ENCODE data around the gene B3GAT2. TPM values are rescaled to one million over a fixed set of nuclear protein-coding genes. Genes with fewer than 3 reads are reported as not detected.

Gene B3GAT2
- total and polyA plus RNA-seq, 2 of the 13 experiments (the other 11 are each of a cell fraction or from before 2014, with no cell fraction given): 0.01 to 0.02 TPM

DNA sequence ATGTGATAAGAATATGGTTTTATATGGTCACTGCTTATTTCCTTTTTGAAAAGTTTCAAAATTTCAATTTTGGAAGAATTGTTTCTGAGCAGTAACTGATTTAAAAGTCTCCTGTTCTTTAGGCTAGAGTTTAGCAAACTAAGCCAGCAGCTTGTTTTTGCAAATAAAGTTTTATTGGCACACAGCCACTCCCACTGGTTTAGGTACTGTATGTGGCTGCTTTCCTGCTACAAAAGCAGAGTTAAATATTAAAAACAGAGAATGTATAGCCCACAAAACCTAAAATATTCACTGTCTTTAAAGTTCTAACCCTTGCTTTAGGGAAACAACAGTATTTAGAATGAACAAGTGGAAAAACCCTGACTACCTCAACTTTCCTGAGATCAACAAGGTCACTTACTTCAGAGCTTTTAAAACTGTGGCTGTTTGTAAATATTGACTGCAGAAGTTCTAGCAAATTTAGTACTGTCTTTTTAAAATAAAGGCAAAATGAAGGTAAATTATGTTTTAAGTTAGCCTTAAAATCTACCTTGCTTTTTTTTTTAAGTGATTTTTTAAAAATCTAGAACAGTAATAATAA lies 104.1 kb downstream of the B3GAT2 start (continued):
- TF ChIP-seq, protein P1, sequence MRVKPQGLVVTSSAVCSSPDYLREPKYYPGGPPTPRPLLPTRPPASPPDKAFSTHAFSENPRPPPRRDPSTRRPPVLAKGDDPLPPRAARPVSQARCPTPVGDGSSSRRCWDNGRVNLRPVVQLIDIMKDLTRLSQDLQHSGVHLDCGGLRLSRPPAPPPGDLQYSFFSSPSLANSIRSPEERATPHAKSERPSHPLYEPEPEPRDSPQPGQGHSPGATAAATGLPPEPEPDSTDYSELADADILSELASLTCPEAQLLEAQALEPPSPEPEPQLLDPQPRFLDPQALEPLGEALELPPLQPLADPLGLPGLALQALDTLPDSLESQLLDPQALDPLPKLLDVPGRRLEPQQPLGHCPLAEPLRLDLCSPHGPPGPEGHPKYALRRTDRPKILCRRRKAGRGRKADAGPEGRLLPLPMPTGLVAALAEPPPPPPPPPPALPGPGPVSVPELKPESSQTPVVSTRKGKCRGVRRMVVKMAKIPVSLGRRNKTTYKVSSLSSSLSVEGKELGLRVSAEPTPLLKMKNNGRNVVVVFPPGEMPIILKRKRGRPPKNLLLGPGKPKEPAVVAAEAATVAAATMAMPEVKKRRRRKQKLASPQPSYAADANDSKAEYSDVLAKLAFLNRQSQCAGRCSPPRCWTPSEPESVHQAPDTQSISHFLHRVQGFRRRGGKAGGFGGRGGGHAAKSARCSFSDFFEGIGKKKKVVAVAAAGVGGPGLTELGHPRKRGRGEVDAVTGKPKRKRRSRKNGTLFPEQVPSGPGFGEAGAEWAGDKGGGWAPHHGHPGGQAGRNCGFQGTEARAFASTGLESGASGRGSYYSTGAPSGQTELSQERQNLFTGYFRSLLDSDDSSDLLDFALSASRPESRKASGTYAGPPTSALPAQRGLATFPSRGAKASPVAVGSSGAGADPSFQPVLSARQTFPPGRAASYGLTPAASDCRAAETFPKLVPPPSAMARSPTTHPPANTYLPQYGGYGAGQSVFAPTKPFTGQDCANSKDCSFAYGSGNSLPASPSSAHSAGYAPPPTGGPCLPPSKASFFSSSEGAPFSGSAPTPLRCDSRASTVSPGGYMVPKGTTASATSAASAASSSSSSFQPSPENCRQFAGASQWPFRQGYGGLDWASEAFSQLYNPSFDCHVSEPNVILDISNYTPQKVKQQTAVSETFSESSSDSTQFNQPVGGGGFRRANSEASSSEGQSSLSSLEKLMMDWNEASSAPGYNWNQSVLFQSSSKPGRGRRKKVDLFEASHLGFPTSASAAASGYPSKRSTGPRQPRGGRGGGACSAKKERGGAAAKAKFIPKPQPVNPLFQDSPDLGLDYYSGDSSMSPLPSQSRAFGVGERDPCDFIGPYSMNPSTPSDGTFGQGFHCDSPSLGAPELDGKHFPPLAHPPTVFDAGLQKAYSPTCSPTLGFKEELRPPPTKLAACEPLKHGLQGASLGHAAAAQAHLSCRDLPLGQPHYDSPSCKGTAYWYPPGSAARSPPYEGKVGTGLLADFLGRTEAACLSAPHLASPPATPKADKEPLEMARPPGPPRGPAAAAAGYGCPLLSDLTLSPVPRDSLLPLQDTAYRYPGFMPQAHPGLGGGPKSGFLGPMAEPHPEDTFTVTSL (CRISPR knock-in tag; IDR thresholded peaks at IDR 0.05; ENCODE audit: borderline replicate concordance): peak; percentile 38; the same call in 1 of the 2 replicates
- TF ChIP-seq HNRNPL (IDR thresholded peaks at IDR 0.05; ENCODE audit: low read depth, low read length) (no peak), ZSCAN29 (CRISPR knock-in tag; conservative IDR thresholded peaks at IDR 0.05) (no peak), RXRB (CRISPR knock-in tag; IDR thresholded peaks at IDR 0.05; ENCODE audit: borderline replicate concordance) (peak; percentile 47; the same call in 1 of the 2 replicates), MZF1 (CRISPR knock-in tag; IDR thresholded peaks at IDR 0.05; ENCODE audit: borderline replicate concordance) (no peak), ZNF749 (CRISPR knock-in tag; IDR thresholded peaks at IDR 0.05; ENCODE audit: borderline replicate concordance) (no peak), SP5 (CRISPR knock-in tag; IDR thresholded peaks at IDR 0.05; ENCODE audit: borderline replicate concordance, low read depth) (0 out of 2 replicates have a peak, but pooled peaks have one; percentile 31), SAP130 (CRISPR knock-in tag; IDR thresholded peaks at IDR 0.05; ENCODE audit: low read depth) (peak; percentile 34), ZNF589 (CRISPR knock-in tag; conservative IDR thresholded peaks at IDR 0.05) (no peak), IRF2 (CRISPR knock-in tag; IDR thresholded peaks at IDR 0.05) (no peak), GATAD2A (CRISPR knock-in tag; IDR thresholded peaks at IDR 0.05) (0 out of 2 replicates have a peak, but pooled peaks have one; percentile 25), KAT2B (IDR thresholded peaks at IDR 0.05; ENCODE audit: borderline replicate concordance, low read depth, low read length) (no peak), NR2F1 (CRISPR knock-in tag; IDR thresholded peaks at IDR 0.05) (peak in 1 of 2 experiments; percentile 65; a peak in 2 of 4 replicates), YEATS4 (CRISPR knock-in tag; IDR thresholded peaks at IDR 0.05; ENCODE audit: borderline replicate concordance) (no peak), HDAC1 (CRISPR knock-in tag; IDR thresholded peaks at IDR 0.05) (no peak)
- TF ChIP-seq, protein P2, sequence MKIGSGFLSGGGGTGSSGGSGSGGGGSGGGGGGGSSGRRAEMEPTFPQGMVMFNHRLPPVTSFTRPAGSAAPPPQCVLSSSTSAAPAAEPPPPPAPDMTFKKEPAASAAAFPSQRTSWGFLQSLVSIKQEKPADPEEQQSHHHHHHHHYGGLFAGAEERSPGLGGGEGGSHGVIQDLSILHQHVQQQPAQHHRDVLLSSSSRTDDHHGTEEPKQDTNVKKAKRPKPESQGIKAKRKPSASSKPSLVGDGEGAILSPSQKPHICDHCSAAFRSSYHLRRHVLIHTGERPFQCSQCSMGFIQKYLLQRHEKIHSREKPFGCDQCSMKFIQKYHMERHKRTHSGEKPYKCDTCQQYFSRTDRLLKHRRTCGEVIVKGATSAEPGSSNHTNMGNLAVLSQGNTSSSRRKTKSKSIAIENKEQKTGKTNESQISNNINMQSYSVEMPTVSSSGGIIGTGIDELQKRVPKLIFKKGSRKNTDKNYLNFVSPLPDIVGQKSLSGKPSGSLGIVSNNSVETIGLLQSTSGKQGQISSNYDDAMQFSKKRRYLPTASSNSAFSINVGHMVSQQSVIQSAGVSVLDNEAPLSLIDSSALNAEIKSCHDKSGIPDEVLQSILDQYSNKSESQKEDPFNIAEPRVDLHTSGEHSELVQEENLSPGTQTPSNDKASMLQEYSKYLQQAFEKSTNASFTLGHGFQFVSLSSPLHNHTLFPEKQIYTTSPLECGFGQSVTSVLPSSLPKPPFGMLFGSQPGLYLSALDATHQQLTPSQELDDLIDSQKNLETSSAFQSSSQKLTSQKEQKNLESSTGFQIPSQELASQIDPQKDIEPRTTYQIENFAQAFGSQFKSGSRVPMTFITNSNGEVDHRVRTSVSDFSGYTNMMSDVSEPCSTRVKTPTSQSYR (CRISPR knock-in tag; IDR thresholded peaks at IDR 0.05; ENCODE audit: borderline replicate concordance): no peak
- TF ChIP-seq, protein P3, sequence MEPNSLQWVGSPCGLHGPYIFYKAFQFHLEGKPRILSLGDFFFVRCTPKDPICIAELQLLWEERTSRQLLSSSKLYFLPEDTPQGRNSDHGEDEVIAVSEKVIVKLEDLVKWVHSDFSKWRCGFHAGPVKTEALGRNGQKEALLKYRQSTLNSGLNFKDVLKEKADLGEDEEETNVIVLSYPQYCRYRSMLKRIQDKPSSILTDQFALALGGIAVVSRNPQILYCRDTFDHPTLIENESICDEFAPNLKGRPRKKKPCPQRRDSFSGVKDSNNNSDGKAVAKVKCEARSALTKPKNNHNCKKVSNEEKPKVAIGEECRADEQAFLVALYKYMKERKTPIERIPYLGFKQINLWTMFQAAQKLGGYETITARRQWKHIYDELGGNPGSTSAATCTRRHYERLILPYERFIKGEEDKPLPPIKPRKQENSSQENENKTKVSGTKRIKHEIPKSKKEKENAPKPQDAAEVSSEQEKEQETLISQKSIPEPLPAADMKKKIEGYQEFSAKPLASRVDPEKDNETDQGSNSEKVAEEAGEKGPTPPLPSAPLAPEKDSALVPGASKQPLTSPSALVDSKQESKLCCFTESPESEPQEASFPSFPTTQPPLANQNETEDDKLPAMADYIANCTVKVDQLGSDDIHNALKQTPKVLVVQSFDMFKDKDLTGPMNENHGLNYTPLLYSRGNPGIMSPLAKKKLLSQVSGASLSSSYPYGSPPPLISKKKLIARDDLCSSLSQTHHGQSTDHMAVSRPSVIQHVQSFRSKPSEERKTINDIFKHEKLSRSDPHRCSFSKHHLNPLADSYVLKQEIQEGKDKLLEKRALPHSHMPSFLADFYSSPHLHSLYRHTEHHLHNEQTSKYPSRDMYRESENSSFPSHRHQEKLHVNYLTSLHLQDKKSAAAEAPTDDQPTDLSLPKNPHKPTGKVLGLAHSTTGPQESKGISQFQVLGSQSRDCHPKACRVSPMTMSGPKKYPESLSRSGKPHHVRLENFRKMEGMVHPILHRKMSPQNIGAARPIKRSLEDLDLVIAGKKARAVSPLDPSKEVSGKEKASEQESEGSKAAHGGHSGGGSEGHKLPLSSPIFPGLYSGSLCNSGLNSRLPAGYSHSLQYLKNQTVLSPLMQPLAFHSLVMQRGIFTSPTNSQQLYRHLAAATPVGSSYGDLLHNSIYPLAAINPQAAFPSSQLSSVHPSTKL (CRISPR knock-in tag; IDR thresholded peaks at IDR 0.05): peak; percentile 60

All from HepG2 (cell line).